ENCODE data around the gene TRPM2. TPM values are rescaled to one million over a fixed set of nuclear protein-coding genes. Genes with fewer than 3 reads are reported as not detected.

The TRPM2 gene
- total and polyA plus RNA-seq, 3 experiments from 2014 or later = 1.9 to 2.6 (median 2.4) TPM

- Histone ChIP-seq H3K4me1 (ENCODE audit: insufficient read depth, low read length) (no peaks in the 10 kb centered on the region), H3K36me3 (ENCODE audit: insufficient read depth, low read length) (no peaks in the 10 kb centered on the region), H3K27me3 (ENCODE audit: insufficient read depth, low read length, poor library complexity, severe bottlenecking) (no peaks in the 10 kb centered on the region), H3K9me3 (ENCODE audit: low read length) (no peaks in the 10 kb centered on the region), H3K4me3 (ENCODE audit: low read length) (no peak overlapping the region), H3K27ac (ENCODE audit: low read depth, low read length) (no peak overlapping the region)
- H3K27me3 Mint-ChIP-seq = no peaks in the 10 kb centered on the region
- DNase-seq = no peak
- no peak overlapping the region for H3K27ac Mint-ChIP-seq
- no peaks in the 10 kb centered on the region for H3K4me1 Mint-ChIP-seq
- CTCF ChIA-PET = no interaction called here
- H3K9me3 Mint-ChIP-seq = no peaks in the 10 kb centered on the region
- POLR2A ChIA-PET = no interaction called here
- H3K4me3 Mint-ChIP-seq = no peak overlapping the region
- peaks cover 0 to 31% (median 0%) of the 10 kb centered on the region in 3 donors for H3K36me3 Mint-ChIP-seq
These were observed 23.3 kb upstream of the TRPM2 start for GRCh38 chr21:44329971-44330681.

- Mint-ChIP-seq H3K9me3 (no peaks in the 10 kb centered on the region), H3K36me3 (peaks cover 0 to 33% (median 0%) of the 10 kb centered on the region in 3 donors), H3K4me3 (no peak overlapping the region), H3K4me1 (no peaks in the 10 kb centered on the region), H3K27ac (no peak overlapping the region), H3K27me3 (no peaks in the 10 kb centered on the region)
- Histone ChIP-seq H3K4me3 (ENCODE audit: low read length) (no peak overlapping the region), H3K36me3 (ENCODE audit: insufficient read depth, low read length) (no peaks in the 10 kb centered on the region), H3K27me3 (ENCODE audit: insufficient read depth, low read length, poor library complexity, severe bottlenecking) (no peaks in the 10 kb centered on the region), H3K4me1 (ENCODE audit: insufficient read depth, low read length) (no peaks in the 10 kb centered on the region), H3K9me3 (ENCODE audit: low read length) (no peaks in the 10 kb centered on the region), H3K27ac (ENCODE audit: low read depth, low read length) (no peak overlapping the region)
- ChIA-PET POLR2A (no interaction called here), CTCF (no interaction called here)
- no peak for DNase-seq
These were observed 22.7 kb upstream of the TRPM2 start for GRCh38 chr21:44330698-44331097.

- Histone ChIP-seq H3K27ac (ENCODE audit: low read depth, low read length) (no peak overlapping the region), H3K9me3 (ENCODE audit: low read length) (no peaks in the 10 kb centered on the region), H3K4me3 (ENCODE audit: low read length) (no peak overlapping the region), H3K36me3 (ENCODE audit: insufficient read depth, low read length) (peaks cover 5% of the 10 kb centered on the region), H3K4me1 (ENCODE audit: insufficient read depth, low read length) (no peaks in the 10 kb centered on the region), H3K27me3 (ENCODE audit: insufficient read depth, low read length, poor library complexity, severe bottlenecking) (no peaks in the 10 kb centered on the region)
- CTCF ChIA-PET = no interaction called here
- Mint-ChIP-seq H3K4me3 (no peak overlapping the region), H3K9me3 (no peaks in the 10 kb centered on the region), H3K27ac (no peak overlapping the region), H3K27me3 (no peaks in the 10 kb centered on the region), H3K36me3 (peaks cover 0 to 31% (median 0%) of the 10 kb centered on the region in 3 donors), H3K4me1 (peaks cover 0 to 1% (median 0%) of the 10 kb centered on the region in 3 donors)
- POLR2A ChIA-PET = no interaction called here
- no peak for DNase-seq
These were observed 22.2 kb upstream of the TRPM2 start for GRCh38 chr21:44331209-44331608.

GRCh38 chr21:44331650-44332307 is 21.6 kb upstream of the TRPM2 start:
- no peaks in the 10 kb centered on the region for H3K9me3 Mint-ChIP-seq
- Histone ChIP-seq H3K27ac (ENCODE audit: low read depth, low read length) (no peak overlapping the region), H3K27me3 (ENCODE audit: insufficient read depth, low read length, poor library complexity, severe bottlenecking) (no peaks in the 10 kb centered on the region), H3K4me1 (ENCODE audit: insufficient read depth, low read length) (no peaks in the 10 kb centered on the region), H3K9me3 (ENCODE audit: low read length) (no peaks in the 10 kb centered on the region), H3K4me3 (ENCODE audit: low read length) (no peak overlapping the region), H3K36me3 (ENCODE audit: insufficient read depth, low read length) (peaks cover 7% of the 10 kb centered on the region)
- peaks cover 0 to 36% (median 0%) of the 10 kb centered on the region in 3 donors for H3K36me3 Mint-ChIP-seq
- ChIA-PET POLR2A (no interaction called here), CTCF (no interaction called here)
- no peak overlapping the region for H3K4me3 Mint-ChIP-seq
- H3K27ac Mint-ChIP-seq = peak overlapping the region in 2 of 8 donors; percentile 54 to 79
- H3K4me1 Mint-ChIP-seq = peaks cover 0 to 1% (median 0%) of the 10 kb centered on the region in 3 donors
- DNase-seq = no peak
- H3K27me3 Mint-ChIP-seq = no peaks in the 10 kb centered on the region

GRCh38 chr21:44332383-44332782 is 21.0 kb upstream of the TRPM2 start:
- Histone ChIP-seq H3K4me3 (ENCODE audit: low read length) (no peak overlapping the region), H3K36me3 (ENCODE audit: insufficient read depth, low read length) (peaks cover 7% of the 10 kb centered on the region), H3K9me3 (ENCODE audit: low read length) (no peaks in the 10 kb centered on the region), H3K4me1 (ENCODE audit: insufficient read depth, low read length) (no peaks in the 10 kb centered on the region), H3K27ac (ENCODE audit: low read depth, low read length) (no peak overlapping the region), H3K27me3 (ENCODE audit: insufficient read depth, low read length, poor library complexity, severe bottlenecking) (no peaks in the 10 kb centered on the region)
- no peaks in the 10 kb centered on the region for H3K27me3 Mint-ChIP-seq
- DNase-seq = no peak
- ChIA-PET POLR2A (no interaction called here), CTCF (no interaction called here)
- peaks cover 0 to 39% (median 0%) of the 10 kb centered on the region in 3 donors for H3K36me3 Mint-ChIP-seq
- peaks cover 0 to 1% (median under 1%) of the 10 kb centered on the region in 3 donors for H3K4me1 Mint-ChIP-seq
- no peak overlapping the region for H3K4me3 Mint-ChIP-seq
- H3K27ac Mint-ChIP-seq = peak overlapping the region in 1 of 8 donors; percentile 79
- no peaks in the 10 kb centered on the region for H3K9me3 Mint-ChIP-seq

GRCh38 chr21:44332965-44333364 is 20.5 kb upstream of the TRPM2 start:
- H3K4me1 ChIP-seq (ENCODE audit: insufficient read depth, low read length) = peaks cover 3% of the 10 kb centered on the region
- Mint-ChIP-seq H3K36me3 (peaks cover 0 to 43% (median 0%) of the 10 kb centered on the region in 3 donors), H3K9me3 (no peaks in the 10 kb centered on the region), H3K27me3 (no peaks in the 10 kb centered on the region), H3K4me3 (no peak overlapping the region), H3K4me1 (peaks cover 2 to 6% (median 5%) of the 10 kb centered on the region in 3 donors), H3K27ac (no peak overlapping the region)
- H3K27me3 ChIP-seq (ENCODE audit: insufficient read depth, low read length, poor library complexity, severe bottlenecking) = no peaks in the 10 kb centered on the region
- H3K36me3 ChIP-seq (ENCODE audit: insufficient read depth, low read length) = peaks cover 7% of the 10 kb centered on the region
- CTCF ChIA-PET = no interaction called here
- DNase-seq = no peak
- H3K4me3 ChIP-seq (ENCODE audit: low read length) = no peak overlapping the region
- POLR2A ChIA-PET = no interaction called here
- no peaks in the 10 kb centered on the region for H3K9me3 ChIP-seq (ENCODE audit: low read length)
- H3K27ac ChIP-seq (ENCODE audit: low read depth, low read length) = no peak overlapping the region

GRCh38 chr21:44333509-44334328 is 19.7 kb upstream of the TRPM2 start:
- Histone ChIP-seq H3K27me3 (ENCODE audit: insufficient read depth, low read length, poor library complexity, severe bottlenecking) (no peaks in the 10 kb centered on the region), H3K36me3 (ENCODE audit: insufficient read depth, low read length) (peaks cover 7% of the 10 kb centered on the region), H3K4me1 (ENCODE audit: insufficient read depth, low read length) (peaks cover 7% of the 10 kb centered on the region), H3K27ac (ENCODE audit: low read depth, low read length) (no peak overlapping the region), H3K9me3 (ENCODE audit: low read length) (no peaks in the 10 kb centered on the region), H3K4me3 (ENCODE audit: low read length) (no peak overlapping the region)
- CTCF ChIA-PET = no interaction called here
- DNase-seq = peak in 1 of 5 donors; percentile 43
- Mint-ChIP-seq H3K27ac (peak overlapping the region in 1 of 8 donors; percentile 50), H3K36me3 (peaks cover 0 to 41% (median 0%) of the 10 kb centered on the region in 3 donors), H3K27me3 (no peaks in the 10 kb centered on the region), H3K9me3 (no peaks in the 10 kb centered on the region), H3K4me3 (no peak overlapping the region), H3K4me1 (peaks cover 3 to 9% (median 7%) of the 10 kb centered on the region in 3 donors)
- POLR2A ChIA-PET = no interaction called here

Data from CD8-positive, alpha-beta memory T cell (primary cell).